ENCODE measurements around the gene DGKI.

DGKI gene

GRCh38 chr7:137753067-137753466 lies 93.7 kb downstream of the DGKI start:
- no peaks in the 10 kb centered on the region for H3K79me2 ChIP-seq (ENCODE audit: control insufficient read depth, low read length)
- H3K4me1 ChIP-seq (ENCODE audit: control insufficient read depth, low read length), result no peaks in the 10 kb centered on the region
- no peak overlapping the region for H3K27ac ChIP-seq (ENCODE audit: low read depth, low read length)
- no peak overlapping the region for H3K4me3 ChIP-seq (ENCODE audit: low read length)
- H3K36me3 ChIP-seq (ENCODE audit: control insufficient read depth, low read length), result no peaks in the 10 kb centered on the region
- no peaks in the 10 kb centered on the region for H3K27me3 ChIP-seq (ENCODE audit: control insufficient read depth, low read length)
- H3F3A ChIP-seq (ENCODE audit: control insufficient read depth, insufficient read depth), result no peaks in the 10 kb centered on the region
- no peaks in the 10 kb centered on the region for H4K20me1 ChIP-seq (ENCODE audit: control insufficient read depth, insufficient read depth, low read depth, low read length)
- H3K4me2 ChIP-seq (ENCODE audit: low read length), result no peak overlapping the region
- H3K9me2 ChIP-seq (replicated peaks; ENCODE audit: control insufficient read depth, low read length), result no peaks in the 10 kb centered on the region
- H3K9me3 ChIP-seq (ENCODE audit: control insufficient read depth, insufficient read depth, low read length), result no peaks in the 10 kb centered on the region
- no peak for TF ChIP-seq EZH2phosphoT487 (IDR thresholded peaks at IDR 0.05; ENCODE audit: borderline replicate concordance, low read length)
- TF ChIP-seq CTCF (IDR thresholded peaks at IDR 0.05; ENCODE audit: low read depth, low read length, poor library complexity, severe bottlenecking), result no peak

GRCh38 chr7:137751361-137752009 lies 95.3 kb downstream of the DGKI start:
- TF ChIP-seq EZH2phosphoT487 (IDR thresholded peaks at IDR 0.05; ENCODE audit: borderline replicate concordance, low read length), result no peak
- TF ChIP-seq CTCF (IDR thresholded peaks at IDR 0.05; ENCODE audit: low read depth, low read length, poor library complexity, severe bottlenecking), result no peak
- H3K27ac ChIP-seq (ENCODE audit: low read depth, low read length), result no peak overlapping the region

GRCh38 chr7:137747359-137748031 lies 99.3 kb downstream of the DGKI start:
- Histone ChIP-seq H3K9me3 (ENCODE audit: control insufficient read depth, insufficient read depth, low read length) (no peaks in the 10 kb centered on the region), H3K9me2 (replicated peaks; ENCODE audit: control insufficient read depth, low read length) (no peaks in the 10 kb centered on the region), H3F3A (ENCODE audit: control insufficient read depth, insufficient read depth) (no peaks in the 10 kb centered on the region), H3K36me3 (ENCODE audit: control insufficient read depth, low read length) (no peaks in the 10 kb centered on the region), H3K4me1 (ENCODE audit: control insufficient read depth, low read length) (no peaks in the 10 kb centered on the region), H3K4me2 (ENCODE audit: low read length) (no peak overlapping the region), H4K20me1 (ENCODE audit: control insufficient read depth, insufficient read depth, low read depth, low read length) (no peaks in the 10 kb centered on the region), H3K79me2 (ENCODE audit: control insufficient read depth, low read length) (no peaks in the 10 kb centered on the region), H3K27ac (ENCODE audit: low read depth, low read length) (no peak overlapping the region), H3K4me3 (ENCODE audit: low read length) (no peak overlapping the region), H3K27me3 (ENCODE audit: control insufficient read depth, low read length) (no peaks in the 10 kb centered on the region)
- TF ChIP-seq EZH2phosphoT487 (IDR thresholded peaks at IDR 0.05; ENCODE audit: borderline replicate concordance, low read length), result no peak
- no peak for TF ChIP-seq CTCF (IDR thresholded peaks at IDR 0.05; ENCODE audit: low read depth, low read length, poor library complexity, severe bottlenecking)

More at GRCh38 chr7:137751361-137752009, 95.3 kb downstream of the DGKI start:
- Histone ChIP-seq H3K4me3 (ENCODE audit: low read length) (no peak overlapping the region), H3K9me3 (ENCODE audit: control insufficient read depth, insufficient read depth, low read length) (no peaks in the 10 kb centered on the region), H3F3A (ENCODE audit: control insufficient read depth, insufficient read depth) (no peaks in the 10 kb centered on the region), H4K20me1 (ENCODE audit: control insufficient read depth, insufficient read depth, low read depth, low read length) (no peaks in the 10 kb centered on the region), H3K79me2 (ENCODE audit: control insufficient read depth, low read length) (no peaks in the 10 kb centered on the region), H3K9me2 (replicated peaks; ENCODE audit: control insufficient read depth, low read length) (no peaks in the 10 kb centered on the region), H3K27me3 (ENCODE audit: control insufficient read depth, low read length) (no peaks in the 10 kb centered on the region), H3K36me3 (ENCODE audit: control insufficient read depth, low read length) (no peaks in the 10 kb centered on the region), H3K4me1 (ENCODE audit: control insufficient read depth, low read length) (no peaks in the 10 kb centered on the region), H3K4me2 (ENCODE audit: low read length) (no peak overlapping the region)
